Measurements from ENCODE around the gene YPEL1. TPM values are rescaled to one million over a fixed set of nuclear protein-coding genes. Genes with fewer than 3 reads are reported as not detected.
"Not testable (repeated sequence)": the region's sequence is repeated elsewhere in the genome, so short reads cannot be mapped to it uniquely, and the experiment has no call there.

YPEL1 gene
- total RNA-seq, 4 donors from 2014 or later, result 2.3 to 13.7 (median 7.6) TPM

DNA sequence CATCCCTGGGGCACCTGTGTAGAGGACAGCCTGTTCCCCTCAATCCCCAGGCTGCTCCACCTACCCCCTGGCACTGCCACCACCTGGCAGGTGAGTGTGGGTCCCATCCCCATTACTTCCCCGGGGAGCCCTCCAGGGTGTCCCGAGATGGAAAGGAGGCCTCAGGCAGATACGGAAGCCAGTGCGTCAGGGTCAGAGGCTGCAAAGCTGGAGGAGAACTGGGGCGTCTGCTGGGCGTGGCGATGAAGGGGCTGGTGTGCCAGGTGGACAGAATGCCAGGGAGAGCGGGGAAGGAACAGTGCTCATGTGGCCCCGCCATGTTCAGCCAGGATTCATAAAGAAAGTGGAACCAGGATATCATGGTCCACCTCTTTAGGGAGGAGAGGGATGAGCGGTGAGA is 7.8 kb downstream of the YPEL1 start:
- intact Hi-C loops (cut with DNase I; ENCODE audit: low total_unique reads), result no loop called here
- Histone ChIP-seq H3K27me3 (no peaks in the 10 kb centered on the region), H3K36me3 (no peaks in the 10 kb centered on the region), H3K4me3 (no peak overlapping the region), H3K9me3 (no peaks in the 10 kb centered on the region), H3K4me1 (no peaks in the 10 kb centered on the region), H3K27ac (no peak overlapping the region)
- DNase-seq, result no peak
- TF ChIP-seq, protein P1, sequence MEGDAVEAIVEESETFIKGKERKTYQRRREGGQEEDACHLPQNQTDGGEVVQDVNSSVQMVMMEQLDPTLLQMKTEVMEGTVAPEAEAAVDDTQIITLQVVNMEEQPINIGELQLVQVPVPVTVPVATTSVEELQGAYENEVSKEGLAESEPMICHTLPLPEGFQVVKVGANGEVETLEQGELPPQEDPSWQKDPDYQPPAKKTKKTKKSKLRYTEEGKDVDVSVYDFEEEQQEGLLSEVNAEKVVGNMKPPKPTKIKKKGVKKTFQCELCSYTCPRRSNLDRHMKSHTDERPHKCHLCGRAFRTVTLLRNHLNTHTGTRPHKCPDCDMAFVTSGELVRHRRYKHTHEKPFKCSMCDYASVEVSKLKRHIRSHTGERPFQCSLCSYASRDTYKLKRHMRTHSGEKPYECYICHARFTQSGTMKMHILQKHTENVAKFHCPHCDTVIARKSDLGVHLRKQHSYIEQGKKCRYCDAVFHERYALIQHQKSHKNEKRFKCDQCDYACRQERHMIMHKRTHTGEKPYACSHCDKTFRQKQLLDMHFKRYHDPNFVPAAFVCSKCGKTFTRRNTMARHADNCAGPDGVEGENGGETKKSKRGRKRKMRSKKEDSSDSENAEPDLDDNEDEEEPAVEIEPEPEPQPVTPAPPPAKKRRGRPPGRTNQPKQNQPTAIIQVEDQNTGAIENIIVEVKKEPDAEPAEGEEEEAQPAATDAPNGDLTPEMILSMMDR (IDR thresholded peaks at IDR 0.05), result no peak
- TF ChIP-seq POLR2A (IDR thresholded peaks at IDR 0.05), result no peak

DNA sequence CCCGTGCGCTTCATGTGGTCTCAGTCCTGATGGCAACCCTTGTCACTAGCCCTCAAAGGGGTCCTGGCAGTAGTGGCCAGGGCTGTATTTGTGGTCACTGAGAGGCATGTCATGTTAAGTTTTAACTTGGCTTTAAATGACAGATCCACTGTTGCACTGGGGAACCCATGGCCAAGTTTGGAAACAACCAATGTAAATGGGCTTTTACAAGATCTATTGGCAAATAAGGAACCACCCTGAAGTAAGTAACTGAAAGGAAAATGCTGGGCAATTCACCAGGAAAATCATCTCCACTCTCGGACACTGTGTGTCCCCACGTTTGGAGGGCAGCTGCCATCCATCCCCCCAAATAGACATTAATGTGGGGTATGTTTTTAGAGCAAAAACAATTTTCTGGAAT is 8.4 kb downstream of the YPEL1 start:
- no peaks in the 10 kb centered on the region for H3K36me3 ChIP-seq
- no peaks in the 10 kb centered on the region for H3K9me3 ChIP-seq
- intact Hi-C loops (cut with DNase I; ENCODE audit: low total_unique reads), result no loop called here
- TF ChIP-seq, protein P1 (IDR thresholded peaks at IDR 0.05), result no peak
- TF ChIP-seq POLR2A (IDR thresholded peaks at IDR 0.05), result no peak
- no peak for DNase-seq
- H3K4me3 ChIP-seq, result no peak overlapping the region
- no peaks in the 10 kb centered on the region for H3K4me1 ChIP-seq
- H3K27me3 ChIP-seq, result no peaks in the 10 kb centered on the region
- H3K27ac ChIP-seq, result no peak overlapping the region

DNA sequence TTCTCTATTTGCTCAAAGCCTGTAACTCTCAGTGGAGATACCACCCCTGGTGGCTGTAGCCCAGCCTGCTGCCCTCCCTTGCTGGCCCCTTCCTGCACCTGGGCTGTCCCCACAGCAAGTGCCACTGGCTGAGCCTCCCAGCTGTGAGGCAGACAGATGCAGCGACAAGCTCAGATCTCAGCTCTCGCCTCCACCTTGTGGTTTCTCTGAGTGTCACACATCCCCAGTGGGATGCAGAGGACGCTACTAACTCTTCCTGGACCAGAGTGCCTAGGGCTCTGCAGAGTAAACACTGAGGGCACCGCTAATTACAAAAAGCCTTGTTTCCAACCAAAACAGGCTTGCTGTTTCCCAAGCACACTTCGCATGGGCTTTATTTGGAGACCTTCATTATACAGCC is 8.9 kb downstream of the YPEL1 start:
- Histone ChIP-seq H3K36me3 (no peaks in the 10 kb centered on the region), H3K27ac (no peak overlapping the region), H3K27me3 (no peaks in the 10 kb centered on the region), H3K9me3 (no peaks in the 10 kb centered on the region), H3K4me1 (no peaks in the 10 kb centered on the region), H3K4me3 (no peak overlapping the region)
- DNase-seq, result no peak
- intact Hi-C loops (cut with DNase I; ENCODE audit: low total_unique reads), result no loop called here
- TF ChIP-seq, protein P1 (IDR thresholded peaks at IDR 0.05), result no peak
- TF ChIP-seq POLR2A (IDR thresholded peaks at IDR 0.05), result no peak

DNA sequence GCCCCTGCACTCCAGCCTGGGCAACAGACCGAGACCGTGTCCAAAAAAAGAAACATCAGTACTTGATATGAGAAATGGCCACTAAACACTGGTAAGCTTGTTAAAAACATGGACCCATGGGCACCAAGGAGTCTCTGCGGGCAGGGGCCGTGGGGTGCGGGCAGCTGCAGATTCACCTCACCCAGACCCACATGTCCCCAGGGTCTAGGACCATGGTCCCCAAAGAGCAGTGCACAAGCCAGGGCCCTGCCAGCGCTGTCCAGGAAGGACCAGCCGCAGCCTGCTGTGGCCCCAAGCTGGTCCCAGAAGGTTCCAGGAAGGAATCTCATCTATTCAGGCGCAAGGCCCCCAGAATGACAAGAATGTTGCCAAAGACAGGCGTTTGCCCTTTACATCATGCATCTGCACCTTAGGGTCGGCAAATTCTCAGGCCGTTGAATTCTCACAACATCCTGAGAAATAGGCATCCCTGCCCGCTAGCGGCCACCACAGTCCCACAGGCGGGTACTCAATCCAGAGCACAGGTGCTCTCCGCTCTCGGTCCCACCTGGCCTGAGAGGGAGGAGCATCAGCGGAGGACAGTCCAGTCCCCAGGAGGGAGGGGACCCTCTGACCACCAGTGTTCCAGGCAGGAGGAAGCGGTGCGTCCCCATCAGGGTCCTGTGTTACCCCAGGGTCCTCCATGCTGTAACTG is 9.5 kb downstream of the YPEL1 start:
- Histone ChIP-seq H3K4me3 (no peak overlapping the region), H3K9me3 (no peaks in the 10 kb centered on the region), H3K27me3 (no peaks in the 10 kb centered on the region), H3K36me3 (no peaks in the 10 kb centered on the region), H3K27ac (no peak overlapping the region), H3K4me1 (no peaks in the 10 kb centered on the region)
- DNase-seq, result no peak
- intact Hi-C loops (cut with DNase I; ENCODE audit: low total_unique reads), result no loop called here
- TF ChIP-seq, protein P1 (IDR thresholded peaks at IDR 0.05), result no peak
- TF ChIP-seq POLR2A (IDR thresholded peaks at IDR 0.05), result no peak

DNA sequence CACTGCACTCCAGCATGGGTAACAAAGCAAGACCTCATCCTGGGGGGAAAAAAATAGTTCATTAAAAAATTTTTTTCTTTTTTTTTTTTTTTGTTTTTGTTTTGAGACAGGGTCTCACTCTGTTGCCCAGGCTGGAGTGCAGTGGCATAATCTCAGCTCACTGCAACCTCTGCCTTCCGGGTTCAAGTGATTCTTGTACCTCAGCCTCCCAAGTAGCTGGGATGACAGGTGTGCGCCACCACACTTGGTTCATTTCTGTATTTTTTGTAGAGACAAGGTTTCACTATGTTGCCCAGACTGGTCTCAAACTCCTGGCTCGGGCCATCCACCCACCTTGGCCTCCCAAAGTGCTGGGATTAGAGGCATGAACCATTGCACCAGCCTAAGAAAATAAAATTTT is 11.1 kb downstream of the YPEL1 start:
- H3K4me1 ChIP-seq, result not testable (repeated sequence)

DNA sequence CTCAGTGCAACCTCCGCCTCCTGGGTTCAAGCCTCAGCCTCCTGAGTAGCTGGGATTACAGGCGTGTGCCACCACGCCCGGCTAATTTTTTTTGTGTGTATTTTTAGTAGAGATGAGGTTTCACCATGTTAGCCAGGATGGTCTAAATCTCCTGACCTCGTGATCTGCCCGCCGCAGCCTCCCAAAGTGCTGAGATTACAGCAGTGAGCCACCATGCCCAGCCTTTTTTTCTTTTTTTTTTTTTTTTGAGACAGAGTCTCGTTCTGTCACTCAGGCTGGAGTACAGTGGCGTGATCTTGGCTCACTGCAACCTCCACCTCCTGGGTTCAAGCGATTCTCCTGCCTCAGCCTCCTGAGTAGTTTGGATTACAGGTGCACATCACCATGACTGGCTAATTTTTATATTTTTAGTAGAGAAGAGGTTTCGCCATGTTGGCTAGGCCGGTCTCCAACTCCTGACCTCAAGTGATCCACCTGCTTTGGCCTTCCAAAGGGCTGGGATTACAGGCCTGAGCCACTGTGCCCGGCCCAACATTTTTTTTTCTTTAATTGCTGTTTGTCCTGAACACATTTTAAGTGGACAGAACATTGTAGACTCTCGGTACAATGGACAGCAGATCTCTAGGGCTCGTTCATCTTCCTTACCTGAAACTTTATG is 14.3 kb downstream of the YPEL1 start:
- H3K36me3 ChIP-seq; DNase-seq; H3K27ac ChIP-seq; intact Hi-C loops (cut with DNase I; ENCODE audit: low total_unique reads); H3K27me3 ChIP-seq; H3K4me3 ChIP-seq; H3K9me3 ChIP-seq; H3K4me1 ChIP-seq: not testable (repeated sequence)

More for the DNA sequence above, 11.1 kb downstream of the YPEL1 start:
- H3K27me3 ChIP-seq; H3K27ac ChIP-seq; H3K4me3 ChIP-seq; H3K36me3 ChIP-seq; DNase-seq; intact Hi-C loops (cut with DNase I; ENCODE audit: low total_unique reads); H3K9me3 ChIP-seq: not testable (repeated sequence)

DNA sequence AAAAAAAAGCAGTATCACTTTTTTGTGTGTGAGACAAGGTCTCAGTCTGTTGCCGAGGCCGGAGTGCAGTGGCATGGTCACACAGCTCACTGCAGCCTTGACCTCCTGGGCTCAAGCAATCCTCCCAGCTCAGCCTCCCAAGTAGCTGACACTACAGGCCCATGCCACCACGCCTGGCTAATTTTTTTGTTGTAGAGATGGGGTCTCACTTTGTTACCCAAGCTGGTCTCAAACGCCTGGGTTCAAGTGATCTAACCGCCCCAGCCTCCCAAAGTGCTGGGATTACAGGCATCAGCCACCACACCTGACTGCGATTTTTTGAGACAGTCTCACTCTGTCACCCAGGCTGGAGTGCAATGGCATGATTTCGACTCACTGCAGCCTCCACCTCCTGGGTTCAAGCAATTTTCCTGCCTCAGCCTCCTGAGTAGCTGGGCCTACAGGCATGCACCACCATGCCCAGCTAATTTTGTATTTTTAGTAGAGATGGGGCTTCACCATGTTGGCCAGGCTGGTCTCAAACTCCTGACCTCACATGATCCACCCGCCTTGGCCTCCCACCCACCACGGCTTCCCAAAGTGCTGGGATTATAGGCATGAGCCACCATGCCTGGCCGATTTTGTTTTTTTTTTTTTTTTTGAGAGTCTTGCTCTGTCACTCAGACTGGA is 15.3 kb downstream of the YPEL1 start:
- H3K27me3 ChIP-seq; H3K9me3 ChIP-seq; DNase-seq; intact Hi-C loops (cut with DNase I; ENCODE audit: low total_unique reads); H3K27ac ChIP-seq; H3K4me3 ChIP-seq; H3K36me3 ChIP-seq; H3K4me1 ChIP-seq: not testable (repeated sequence)

Data from uterus (tissue), 4 donors.